Keratinocyte (primary cell): ENCODE measurements around the gene EPHX1.

Experiments used
- CTCF ChIP-seq, 3 experiments: IDR thresholded peaks in 1 of 3; conservative IDR thresholded peaks in 1 of 3; optimal IDR thresholded peaks in 1 of 3; 2 replicates in 2 of 3; 3 replicates in 1 of 3; pipeline versions ENCODE3 to v1.5.1; 2011; ENCODE audit warnings: low read length in 3 of 3, mild to moderate bottlenecking in 3 of 3, moderate library complexity in 2 of 3, control low read depth in 1 of 3, inconsistent platforms in 1 of 3; ENCODE audit not compliant: insufficient read depth in 2 of 3; ENCODE audit errors: extremely low read depth in 1 of 3
- EZH2 ChIP-seq: IDR thresholded peaks from one replicate; pipeline ENCODE4 v1.6.1; 2012; ENCODE audit warnings: inconsistent platforms, mild to moderate bottlenecking, low read length, moderate library complexity

GRCh38 chr1:225824533-225824941, 14.6 kb downstream of the EPHX1 start:
- no peak for TF ChIP-seq CTCF (optimal IDR thresholded peaks at IDR 0.05 in 1 of 3, IDR thresholded peaks at IDR 0.05 in 1 of 3, conservative IDR thresholded peaks at IDR 0.05 in 1 of 3; ENCODE audit: extremely low read depth in 1 of 3, insufficient read depth in 2 of 3, low read length in 3 of 3)
- no peak for TF ChIP-seq EZH2
